Liver (tissue), 9 donors: ENCODE measurements around the gene PFDN4. TPM values are rescaled to one million over a fixed set of nuclear protein-coding genes. Genes with fewer than 3 reads are reported as not detected.

ENCODE experiments used
- DNase-seq: peaks from one replicate; pipeline ENCODE4 v3.0.0-alpha.2; 2017; ENCODE audit warnings: low spot score
- H3K27ac ChIP-seq, 2 donors: one replicate each; pipeline ENCODE4 v1.7.0; 2013; ENCODE audit warnings: inconsistent platforms in 2 of 2, low read length in 2 of 2, control low read depth in 1 of 2, low read depth in 1 of 2, mild to moderate bottlenecking in 1 of 2
- H3K27me3 ChIP-seq, 4 donors: one replicate each; pipeline versions ENCODE4 v1.6.1 to v1.7.0; 2013; ENCODE audit warnings: low read length in 3 of 4, inconsistent platforms in 1 of 4, mild to moderate bottlenecking in 1 of 4, moderate library complexity in 1 of 4; ENCODE audit not compliant: control insufficient read depth in 4 of 4, insufficient read depth in 4 of 4
- H3K36me3 ChIP-seq, 4 donors: one replicate each; pipeline versions ENCODE4 v1.6.1 to v1.7.0; 2013; ENCODE audit warnings: low read length in 3 of 4, mild to moderate bottlenecking in 3 of 4, low read depth in 1 of 4, moderate library complexity in 1 of 4; ENCODE audit not compliant: control insufficient read depth in 4 of 4, insufficient read depth in 3 of 4
- H3K4me1 ChIP-seq, 4 donors: one replicate each; pipeline versions ENCODE4 v1.6.1 to v1.7.0; 2013; ENCODE audit warnings: low read length in 3 of 4, mild to moderate bottlenecking in 3 of 4, moderate library complexity in 1 of 4; ENCODE audit not compliant: control insufficient read depth in 4 of 4, insufficient read depth in 4 of 4
- H3K4me3 ChIP-seq, 3 donors: one replicate each; pipeline versions ENCODE4 v1.6.1 to v1.7.0; 2013; ENCODE audit warnings: low read length in 3 of 3, control low read depth in 1 of 3, low read depth in 1 of 3, mild to moderate bottlenecking in 1 of 3
- H3K9ac ChIP-seq, 2 donors: one replicate each; pipeline ENCODE4 v1.7.0; 2013; ENCODE audit warnings: low read length in 2 of 2, mild to moderate bottlenecking in 2 of 2, moderate library complexity in 2 of 2, control low read depth in 1 of 2, low read depth in 1 of 2
- H3K9me3 ChIP-seq, 4 donors: one replicate each; pipeline versions ENCODE4 v1.6.1 to v1.7.0; 2013; ENCODE audit warnings: low read length in 3 of 4; ENCODE audit not compliant: control insufficient read depth in 4 of 4
- EGR1 ChIP-seq, 2 donors: IDR thresholded peaks; 2 replicates each; pipeline ENCODE4 v1.6.1; 2016 to 2018; ENCODE audit warnings: antibody characterized with exemption in 2 of 2, low read depth in 2 of 2
- FOXA1 ChIP-seq: IDR thresholded peaks from 2 replicates; pipeline ENCODE4 v1.6.1; 2016; ENCODE audit warnings: antibody characterized with exemption
- FOXA2 ChIP-seq: IDR thresholded peaks from 2 replicates; pipeline ENCODE4 v1.6.1; 2016; ENCODE audit warnings: antibody characterized with exemption
- GABPA ChIP-seq, 2 donors: IDR thresholded peaks in 1 of 2; conservative IDR thresholded peaks in 1 of 2; 2 replicates each; pipeline ENCODE4 v1.6.1; 2016; ENCODE audit warnings: antibody characterized with exemption in 2 of 2, mild to moderate bottlenecking in 1 of 2, moderate library complexity in 1 of 2
- HNF4A ChIP-seq, 2 donors: conservative IDR thresholded peaks; 2 replicates each; pipeline ENCODE4 v1.6.1; 2016; ENCODE audit warnings: antibody characterized with exemption in 2 of 2, mild to moderate bottlenecking in 2 of 2
- HNF4G ChIP-seq: IDR thresholded peaks from 2 replicates; pipeline ENCODE4 v1.6.1; 2016; ENCODE audit warnings: antibody characterized with exemption
- JUND ChIP-seq, 2 donors: IDR thresholded peaks; 2 replicates each; pipeline ENCODE4 v1.6.1; 2016; ENCODE audit warnings: antibody characterized with exemption in 2 of 2
- MAX ChIP-seq: IDR thresholded peaks from 2 replicates; pipeline ENCODE4 v1.6.1; 2016; ENCODE audit warnings: antibody characterized with exemption
- NR2F2 ChIP-seq: IDR thresholded peaks from 2 replicates; pipeline ENCODE4 v1.6.1; 2016; ENCODE audit warnings: antibody characterized with exemption
- RAD21 ChIP-seq, 2 donors: IDR thresholded peaks; 2 replicates each; pipeline ENCODE4 v1.6.1; 2016; ENCODE audit warnings: antibody characterized with exemption in 2 of 2, mild to moderate bottlenecking in 2 of 2
- REST ChIP-seq: IDR thresholded peaks from 2 replicates; pipeline ENCODE4 v1.6.1; 2016; ENCODE audit warnings: antibody characterized with exemption, mild to moderate bottlenecking
- RXRA ChIP-seq, 2 donors: IDR thresholded peaks; 2 replicates each; pipeline ENCODE4 v1.6.1; 2017 to 2018; ENCODE audit warnings: antibody characterized with exemption in 2 of 2, mild to moderate bottlenecking in 1 of 2
- SP1 ChIP-seq: IDR thresholded peaks from 2 replicates; pipeline ENCODE4 v1.6.1; 2018; ENCODE audit warnings: antibody characterized with exemption, mild to moderate bottlenecking
- TAF1 ChIP-seq: conservative IDR thresholded peaks from 2 replicates; pipeline ENCODE4 v1.6.1; 2016; ENCODE audit warnings: antibody characterized with exemption, mild to moderate bottlenecking
- YY1 ChIP-seq: IDR thresholded peaks from 2 replicates; pipeline ENCODE4 v1.6.1; 2016; ENCODE audit warnings: antibody characterized with exemption, mild to moderate bottlenecking
- WGBS: extraction: QIAGEN DNeasy Blood & Tissue Kit; methylation state at CpG from one replicate; pipeline ENCODE4 v1.1.7; 2013; 5-methylcytosine and 5-hydroxymethylcytosine counted together
- polyA plus RNA-seq, 2 donors: library from polyadenylated mRNA; stranded (reverse) in 1 of 2; unstranded in 1 of 2; fragments of 200-250 nt in 1 of 2; fragments of >200 nt in 1 of 2; fragmentation: Nextera tagmentation in 1 of 2; extraction: Ambion mirVana in 1 of 2; gene quantifications; one replicate each; pipeline versions ENCODE4 v1.2.1 to v1.2.3, GENCODE V29; 2013 to 2015
- total RNA-seq, 2 donors: library from RNA; depleted of rRNA; stranded (reverse); fragments of >200 nt; gene quantifications; one replicate each; pipeline ENCODE4 v1.2.3, GENCODE V29; 2014
- TF ChIP-seq, protein P1 (sequence below): fragments of 150-350 bp; IDR thresholded peaks from 2 replicates; pipeline ENCODE4 v1.5.1; 2017; ENCODE audit warnings: improper control_type of control experiment, low read depth, low read length; ENCODE audit not compliant: missing input control
- TF ChIP-seq, protein P2 (sequence below): IDR thresholded peaks from 2 replicates; pipeline ENCODE4 v1.6.1; 2016; ENCODE audit warnings: antibody characterized with exemption
- TF ChIP-seq, protein P3 (sequence below): IDR thresholded peaks from 2 replicates; pipeline ENCODE4 v1.6.1; 2016; ENCODE audit warnings: antibody characterized with exemption
- donor health status: healthy.
- donor health status: healthy.
- donor health status: healthy.
- donor health status: healthy.
- donor health status: healthy.

The PFDN4 gene
- total and polyA plus RNA-seq, 4 donors = 12.9 to 17.3 (median 13.5) TPM

GRCh38 chr20:54255157-54255556 is 47.3 kb downstream of the PFDN4 start:
- no peaks in the 10 kb centered on the region for H3K9me3 ChIP-seq
- TF ChIP-seq RAD21 (IDR thresholded peaks at IDR 0.05) = no peak
- TF ChIP-seq RXRA (IDR thresholded peaks at IDR 0.05) = no peak
- TF ChIP-seq FOXA1 = no peak
- no peak for TF ChIP-seq JUND (IDR thresholded peaks at IDR 0.05)
- no peak for TF ChIP-seq HNF4G
- no peak for TF ChIP-seq MAX
- TF ChIP-seq, protein P1, sequence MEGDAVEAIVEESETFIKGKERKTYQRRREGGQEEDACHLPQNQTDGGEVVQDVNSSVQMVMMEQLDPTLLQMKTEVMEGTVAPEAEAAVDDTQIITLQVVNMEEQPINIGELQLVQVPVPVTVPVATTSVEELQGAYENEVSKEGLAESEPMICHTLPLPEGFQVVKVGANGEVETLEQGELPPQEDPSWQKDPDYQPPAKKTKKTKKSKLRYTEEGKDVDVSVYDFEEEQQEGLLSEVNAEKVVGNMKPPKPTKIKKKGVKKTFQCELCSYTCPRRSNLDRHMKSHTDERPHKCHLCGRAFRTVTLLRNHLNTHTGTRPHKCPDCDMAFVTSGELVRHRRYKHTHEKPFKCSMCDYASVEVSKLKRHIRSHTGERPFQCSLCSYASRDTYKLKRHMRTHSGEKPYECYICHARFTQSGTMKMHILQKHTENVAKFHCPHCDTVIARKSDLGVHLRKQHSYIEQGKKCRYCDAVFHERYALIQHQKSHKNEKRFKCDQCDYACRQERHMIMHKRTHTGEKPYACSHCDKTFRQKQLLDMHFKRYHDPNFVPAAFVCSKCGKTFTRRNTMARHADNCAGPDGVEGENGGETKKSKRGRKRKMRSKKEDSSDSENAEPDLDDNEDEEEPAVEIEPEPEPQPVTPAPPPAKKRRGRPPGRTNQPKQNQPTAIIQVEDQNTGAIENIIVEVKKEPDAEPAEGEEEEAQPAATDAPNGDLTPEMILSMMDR = no peak
- TF ChIP-seq HNF4A (conservative IDR thresholded peaks at IDR 0.05) = no peak
- TF ChIP-seq YY1 = no peak
- TF ChIP-seq, protein P2, sequence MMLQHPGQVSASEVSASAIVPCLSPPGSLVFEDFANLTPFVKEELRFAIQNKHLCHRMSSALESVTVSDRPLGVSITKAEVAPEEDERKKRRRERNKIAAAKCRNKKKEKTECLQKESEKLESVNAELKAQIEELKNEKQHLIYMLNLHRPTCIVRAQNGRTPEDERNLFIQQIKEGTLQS = no peak
- TF ChIP-seq, protein P3, sequence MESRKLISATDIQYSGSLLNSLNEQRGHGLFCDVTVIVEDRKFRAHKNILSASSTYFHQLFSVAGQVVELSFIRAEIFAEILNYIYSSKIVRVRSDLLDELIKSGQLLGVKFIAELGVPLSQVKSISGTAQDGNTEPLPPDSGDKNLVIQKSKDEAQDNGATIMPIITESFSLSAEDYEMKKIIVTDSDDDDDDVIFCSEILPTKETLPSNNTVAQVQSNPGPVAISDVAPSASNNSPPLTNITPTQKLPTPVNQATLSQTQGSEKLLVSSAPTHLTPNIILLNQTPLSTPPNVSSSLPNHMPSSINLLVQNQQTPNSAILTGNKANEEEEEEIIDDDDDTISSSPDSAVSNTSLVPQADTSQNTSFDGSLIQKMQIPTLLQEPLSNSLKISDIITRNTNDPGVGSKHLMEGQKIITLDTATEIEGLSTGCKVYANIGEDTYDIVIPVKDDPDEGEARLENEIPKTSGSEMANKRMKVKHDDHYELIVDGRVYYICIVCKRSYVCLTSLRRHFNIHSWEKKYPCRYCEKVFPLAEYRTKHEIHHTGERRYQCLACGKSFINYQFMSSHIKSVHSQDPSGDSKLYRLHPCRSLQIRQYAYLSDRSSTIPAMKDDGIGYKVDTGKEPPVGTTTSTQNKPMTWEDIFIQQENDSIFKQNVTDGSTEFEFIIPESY = no peak
- TF ChIP-seq NR2F2 = no peak
- TF ChIP-seq TAF1 = no peak
- no peak for TF ChIP-seq FOXA2
- no peak for TF ChIP-seq EGR1 (IDR thresholded peaks at IDR 0.05; ENCODE audit: low read depth in 2 of 2)
- no peak for TF ChIP-seq GABPA (IDR thresholded peaks at IDR 0.05 in 1 of 2, conservative IDR thresholded peaks at IDR 0.05 in 1 of 2)
- no peak for DNase-seq
- no peak overlapping the region for H3K4me3 ChIP-seq
- no peaks in the 10 kb centered on the region for H3K4me1 ChIP-seq
- no peaks in the 10 kb centered on the region for H3K27me3 ChIP-seq
- H3K9ac ChIP-seq = no peak overlapping the region
- H3K36me3 ChIP-seq = no peaks in the 10 kb centered on the region
- no peak overlapping the region for H3K27ac ChIP-seq
- WGBS = 77% methylated on average over 5 of the region's 5 CpGs

- Histone ChIP-seq H3K36me3 (no peaks in the 10 kb centered on the region), H3K27me3 (no peaks in the 10 kb centered on the region), H3K9ac (no peak overlapping the region), H3K27ac (no peak overlapping the region), H3K4me1 (no peaks in the 10 kb centered on the region), H3K4me3 (no peak overlapping the region), H3K9me3 (no peaks in the 10 kb centered on the region)
- no peak for TF ChIP-seq REST
- no peak for TF ChIP-seq GABPA (IDR thresholded peaks at IDR 0.05 in 1 of 2, conservative IDR thresholded peaks at IDR 0.05 in 1 of 2)
- TF ChIP-seq, protein P3 = no peak
- TF ChIP-seq FOXA2 = no peak
- TF ChIP-seq, protein P2 = no peak
- no peak for TF ChIP-seq RAD21 (IDR thresholded peaks at IDR 0.05)
- no peak for TF ChIP-seq RXRA (IDR thresholded peaks at IDR 0.05)
- no peak for TF ChIP-seq MAX
- no peak for TF ChIP-seq HNF4A (conservative IDR thresholded peaks at IDR 0.05)
- TF ChIP-seq EGR1 (IDR thresholded peaks at IDR 0.05; ENCODE audit: low read depth in 2 of 2) = no peak
- TF ChIP-seq FOXA1 = no peak
- TF ChIP-seq NR2F2 = no peak
- no peak for TF ChIP-seq JUND (IDR thresholded peaks at IDR 0.05)
- TF ChIP-seq TAF1 = no peak
- no peak for TF ChIP-seq YY1
- TF ChIP-seq, protein P1 = no peak
- TF ChIP-seq SP1 = no peak
- no peak for TF ChIP-seq HNF4G
- no peak for DNase-seq
- WGBS = 84% methylated on average over 3 of the region's 3 CpGs
Measured at GRCh38 chr20:54256202-54256601, 48.3 kb downstream of the PFDN4 start.
